Right atrium auricular region (tissue), 2 donors: Measurements from ENCODE around the gene ZNF595. TPM values are rescaled to one million over a fixed set of nuclear protein-coding genes. Genes with fewer than 3 reads are reported as not detected.

Source experiments
- DNase-seq: peaks from one replicate; pipeline ENCODE4 v3.0.0-alpha.2; 2019; ENCODE audit warnings: low spot score
- H3K27ac ChIP-seq, 2 donors: fragments of 200-600 bp; sonication (generic); 1 replicate in 1 of 2; 2 replicates in 1 of 2; pipeline ENCODE4 v1.5.1; 2016 to 2019
- H3K27me3 ChIP-seq, 2 donors: fragments of 200-600 bp; sonication (generic); one replicate each; pipeline versions ENCODE4 v1.5.1 to v1.6.0; 2017 to 2019
- H3K36me3 ChIP-seq: fragments of 200-600 bp; sonication (generic); one replicate; pipeline ENCODE4 v1.5.1; 2016
- H3K4me1 ChIP-seq, 2 donors: fragments of 200-600 bp; sonication (generic); one replicate each; pipeline versions ENCODE4 v1.5.1 to v1.6.0; 2017 to 2019
- H3K4me3 ChIP-seq, 2 donors: fragments of 200-600 bp; sonication (generic); 1 replicate in 1 of 2; 2 replicates in 1 of 2; pipeline ENCODE4 v1.5.1; 2017 to 2019; ENCODE audit warnings: mild to moderate bottlenecking in 1 of 2, moderate library complexity in 1 of 2
- H3K9me3 ChIP-seq, 2 donors: fragments of 200-600 bp; sonication (generic); one replicate each; pipeline ENCODE4 v1.5.1; 2019
- CTCF ChIP-seq, 2 donors: fragments of 200-600 bp; sonication (generic); IDR thresholded peaks; one replicate each; pipeline ENCODE4 v1.5.1; 2019; ENCODE audit warnings: antibody characterized with exemption in 2 of 2
- total RNA-seq, 2 donors: library from RNA; depleted of rRNA; stranded (reverse); fragments of >200 nt; gene quantifications; one replicate each; pipeline ENCODE4 v1.1.0, GENCODE V29; 2016

Gene ZNF595
- total RNA-seq, 2 donors from 2014 or later = 7.4 to 18.1 TPM

DNA sequence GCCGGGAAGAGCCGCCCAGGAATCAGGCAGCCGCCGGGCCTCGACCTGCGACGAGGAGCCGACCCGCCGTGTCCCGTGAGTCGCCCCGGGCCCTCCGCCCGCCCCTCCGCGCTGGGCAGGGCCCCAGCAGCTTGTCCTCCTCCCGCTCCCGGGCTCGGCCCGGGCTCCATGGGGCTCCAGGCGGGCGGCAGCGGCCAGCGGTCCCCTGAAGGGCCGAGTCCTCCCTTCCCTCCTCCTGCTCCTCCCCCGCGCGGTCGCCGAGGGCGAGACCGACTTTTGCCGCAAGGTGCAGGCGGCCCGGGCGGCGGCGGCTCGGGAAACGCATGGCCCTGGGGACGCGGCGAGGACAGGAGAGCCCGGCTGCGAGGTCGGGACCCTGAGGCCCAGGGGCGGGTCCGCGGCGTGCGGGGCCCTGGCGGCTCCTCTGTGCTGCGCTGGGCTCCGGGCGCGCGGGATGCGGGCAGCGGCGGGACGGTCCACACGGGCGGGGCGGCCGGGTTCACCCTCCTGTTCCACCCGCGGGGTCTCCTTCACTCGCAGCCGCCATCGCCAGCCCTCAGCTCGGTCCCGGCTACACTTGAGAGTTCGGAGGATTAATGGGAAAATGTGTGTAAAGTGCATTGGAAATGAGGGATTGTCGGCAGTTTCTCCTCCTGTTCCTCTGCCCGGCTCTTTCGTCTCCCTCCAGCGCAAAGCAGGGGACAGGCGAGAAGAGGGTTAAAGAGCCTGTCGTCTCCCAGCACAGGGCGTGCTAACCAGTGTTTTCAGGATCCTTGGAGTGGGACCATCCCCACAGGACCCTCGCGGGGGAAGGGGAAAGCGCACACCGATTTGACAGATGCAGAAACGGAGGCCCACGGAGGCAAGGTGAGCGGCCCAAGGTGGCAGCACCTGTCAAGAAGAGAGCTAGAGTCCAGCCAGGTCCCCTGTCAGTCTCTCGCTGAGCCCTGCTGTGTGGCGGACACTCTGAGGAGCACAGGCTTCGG, 54.6 kb downstream of the ZNF595 start:
- peaks cover 0 to 13% of the 10 kb centered on the region in 2 donors for H3K4me1 ChIP-seq
- no peak for TF ChIP-seq CTCF (IDR thresholded peaks at IDR 0.05)
- DNase-seq = no peak
- H3K27me3 ChIP-seq = peaks cover 0 to 22% of the 10 kb centered on the region in 2 donors
- peaks cover 0 to 40% of the 10 kb centered on the region in 2 donors for H3K9me3 ChIP-seq
- H3K4me3 ChIP-seq = peak overlapping the region; percentile 8 to 43
- no peak overlapping the region for H3K27ac ChIP-seq
- H3K36me3 ChIP-seq = no peaks in the 10 kb centered on the region

GRCh38 chr4:112771-113170, 59.6 kb downstream of the ZNF595 start:
- no peak for TF ChIP-seq CTCF (IDR thresholded peaks at IDR 0.05)
- Histone ChIP-seq H3K36me3 (no peaks in the 10 kb centered on the region), H3K27me3 (peaks cover 0 to 14% of the 10 kb centered on the region in 2 donors)

GRCh38 chr4:113732-114131, 60.6 kb downstream of the ZNF595 start:
- no peak overlapping the region for H3K4me3 ChIP-seq
- peaks cover 0 to 2% of the 10 kb centered on the region in 2 donors for H3K9me3 ChIP-seq
- no peak overlapping the region for H3K27ac ChIP-seq
- no peak for TF ChIP-seq CTCF (IDR thresholded peaks at IDR 0.05)
- DNase-seq = no peak
- H3K4me1 ChIP-seq = no peaks in the 10 kb centered on the region
- H3K36me3 ChIP-seq = no peaks in the 10 kb centered on the region
- H3K27me3 ChIP-seq = peaks cover 0 to 4% of the 10 kb centered on the region in 2 donors

More at GRCh38 chr4:112771-113170, 59.6 kb downstream of the ZNF595 start:
- DNase-seq = no peak
- Histone ChIP-seq H3K9me3 (no peaks in the 10 kb centered on the region), H3K4me1 (peaks cover 0 to 5% of the 10 kb centered on the region in 2 donors), H3K4me3 (no peak overlapping the region), H3K27ac (no peak overlapping the region)

DNA sequence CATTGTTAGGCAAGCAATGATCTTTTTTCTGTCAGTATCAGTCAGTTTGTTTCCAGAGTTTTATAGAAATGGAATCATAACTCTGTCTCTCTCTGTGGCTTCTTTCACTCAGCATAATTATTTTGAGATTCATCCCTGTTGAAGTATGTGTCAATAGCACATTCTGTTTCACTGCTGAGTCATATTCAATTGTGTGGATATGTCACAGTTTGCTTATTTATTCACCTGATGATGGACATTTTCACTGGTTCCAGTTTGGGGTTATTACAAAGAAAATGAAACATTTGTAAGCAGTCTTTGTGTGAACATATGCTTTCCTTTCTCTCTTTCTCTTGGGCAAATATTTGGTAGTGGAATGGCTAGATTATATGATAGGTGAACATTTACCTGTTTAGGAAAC, 61.0 kb downstream of the ZNF595 start:
- TF ChIP-seq CTCF (IDR thresholded peaks at IDR 0.05) = no peak
- H3K36me3 ChIP-seq = no peaks in the 10 kb centered on the region
- no peaks in the 10 kb centered on the region for H3K4me1 ChIP-seq
- H3K27me3 ChIP-seq = peaks cover 0 to under 1% of the 10 kb centered on the region in 2 donors
- H3K27ac ChIP-seq = no peak overlapping the region
- H3K9me3 ChIP-seq = peaks cover 0 to 4% of the 10 kb centered on the region in 2 donors
- no peak for DNase-seq
- H3K4me3 ChIP-seq = no peak overlapping the region

DNA sequence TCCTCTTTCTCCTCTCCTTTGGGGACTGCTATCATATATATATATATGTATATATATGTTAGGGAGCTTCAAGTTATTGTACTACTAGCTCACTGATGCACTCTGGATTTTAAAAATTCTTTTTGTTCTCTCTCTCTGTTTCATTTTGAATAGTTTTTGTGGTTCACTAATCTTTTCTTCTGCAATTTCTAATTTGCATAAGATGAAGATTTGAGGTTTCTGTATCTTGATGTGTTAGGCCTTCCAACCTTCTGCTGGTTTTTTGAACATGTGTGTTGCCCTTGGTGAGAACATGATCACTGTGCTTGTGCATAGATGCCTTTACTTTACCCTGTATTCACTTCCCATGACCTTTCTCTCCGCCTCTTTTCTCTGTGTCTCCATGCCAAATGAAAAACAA, 63.4 kb downstream of the ZNF595 start:
- peaks cover 0 to 4% of the 10 kb centered on the region in 2 donors for H3K9me3 ChIP-seq
- H3K36me3 ChIP-seq = no peaks in the 10 kb centered on the region
- no peak overlapping the region for H3K27ac ChIP-seq
- H3K27me3 ChIP-seq = no peaks in the 10 kb centered on the region
- no peaks in the 10 kb centered on the region for H3K4me1 ChIP-seq
- no peak for DNase-seq
- H3K4me3 ChIP-seq = no peak overlapping the region
- TF ChIP-seq CTCF (IDR thresholded peaks at IDR 0.05) = no peak
